H1 (cell line): Measurements from ENCODE around the gene ZNF609. TPM values are rescaled to one million over a fixed set of nuclear protein-coding genes. Genes with fewer than 3 reads are reported as not detected.

Experiments used
- CTCF ChIA-PET: fragments of 300-600 bp; sonication (Branson Sonifier 250); formaldehyde crosslinking; loops from one replicate; lab custom pipeline; 2021; ENCODE audit not compliant: partially characterized antibody; lab: Charles Lee
- POLR2A ChIA-PET: fragments of 300-600 bp; sonication (Branson Sonifier 250); formaldehyde crosslinking; loops from one replicate; lab custom pipeline; 2021; ENCODE audit warnings: inconsistent platforms; ENCODE audit not compliant: partially characterized antibody; lab: Charles Lee
- DNase-seq, 2 experiments: peaks; one replicate each; pipeline versions ENCODE4 v3.0.0 to v3.0.0-alpha.2; 2010 to 2022; ENCODE audit warnings: low spot score in 2 of 2, low read depth in 1 of 2, mixed read lengths in 1 of 2
- FAIRE-seq: peaks from 2 replicates; lab custom pipeline; 2011; peaks lifted over from hg19 to GRCh38; lab: Jason Lieb, UNC
- H2AFZ ChIP-seq: 2 replicates; pipeline ENCODE4 v1.8.1; 2012; ENCODE audit warnings: low read length, inconsistent platforms
- H2AK5ac ChIP-seq: 2 replicates; pipeline ENCODE4 v1.6.1; 2013; ENCODE audit warnings: low read depth, low read length
- H2BK120ac ChIP-seq: replicated peaks from 2 replicates; pipeline ENCODE3; 2013; ENCODE audit warnings: low read depth, low read length, inconsistent platforms
- H2BK12ac ChIP-seq: 2 replicates; pipeline ENCODE4 v1.6.1; 2013; ENCODE audit warnings: low read depth, low read length
- H2BK15ac ChIP-seq: 2 replicates; pipeline ENCODE4 v1.6.1; 2013; ENCODE audit warnings: low read length
- H2BK20ac ChIP-seq: 2 replicates; pipeline ENCODE4 v1.6.1; 2013; ENCODE audit warnings: low read length
- H2BK5ac ChIP-seq: 2 replicates; pipeline ENCODE4 v1.6.1; 2013; ENCODE audit warnings: low read depth, low read length
- H3K14ac ChIP-seq: 2 replicates; pipeline ENCODE4 v1.6.1; 2013; ENCODE audit warnings: inconsistent platforms; ENCODE audit not compliant: insufficient read length
- H3K18ac ChIP-seq: 2 replicates; pipeline ENCODE4 v1.6.1; 2013; ENCODE audit warnings: low read length; ENCODE audit errors: extremely low read depth
- H3K23ac ChIP-seq: 2 replicates; pipeline ENCODE4 v1.6.1; 2013; ENCODE audit warnings: inconsistent platforms; ENCODE audit not compliant: insufficient read length
- H3K23me2 ChIP-seq: 2 replicates; pipeline ENCODE4 v1.6.1; 2013; ENCODE audit warnings: low read depth, low read length
- H3K27ac ChIP-seq: 2 replicates; pipeline ENCODE4 v1.6.1; 2011; ENCODE audit warnings: low read depth, low read length, inconsistent platforms
- H3K27me3 ChIP-seq, 4 experiments: replicated peaks in 1 of 4; 1 replicate in 1 of 4; 2 replicates in 3 of 4; pipeline versions ENCODE4 v1.6.1 to v1.8.1; 2011 to 2013; ENCODE audit warnings: low read length in 3 of 4, mild to moderate bottlenecking in 3 of 4, inconsistent platforms in 2 of 4, mixed read lengths in 2 of 4, moderate library complexity in 1 of 4; ENCODE audit not compliant: control insufficient read depth in 3 of 4, insufficient read depth in 3 of 4; ENCODE audit errors: extremely low read depth in 1 of 4
- H3K36me3 ChIP-seq, 4 experiments: 2 replicates each; pipeline versions ENCODE4 v1.6.1 to v1.8.1; 2011 to 2013; ENCODE audit warnings: mild to moderate bottlenecking in 4 of 4, low read length in 3 of 4, moderate library complexity in 2 of 4, control low read depth in 1 of 4, inconsistent platforms in 1 of 4; ENCODE audit not compliant: insufficient read depth in 4 of 4, control insufficient read depth in 2 of 4
- H3K4ac ChIP-seq: replicated peaks from 2 replicates; pipeline ENCODE3; 2013; ENCODE audit warnings: low read length, low read depth, mixed read lengths, inconsistent platforms; ENCODE audit not compliant: insufficient read length
- H3K4me1 ChIP-seq, 4 experiments: replicated peaks in 1 of 4; 1 replicate in 1 of 4; 2 replicates in 3 of 4; pipeline versions ENCODE4 v1.6.1 to v1.8.1; 2011 to 2013; ENCODE audit warnings: low read length in 3 of 4, inconsistent platforms in 2 of 4, mixed read lengths in 1 of 4; ENCODE audit not compliant: insufficient read depth in 4 of 4, control insufficient read depth in 3 of 4
- H3K4me2 ChIP-seq, 2 experiments: 2 replicates each; pipeline versions ENCODE4 v1.6.1 to v1.8.1; 2011 to 2013; ENCODE audit warnings: low read depth in 2 of 2, low read length in 2 of 2, control low read depth in 1 of 2, inconsistent platforms in 1 of 2, mild to moderate bottlenecking in 1 of 2; ENCODE audit not compliant: insufficient read depth in 1 of 2
- H3K4me3 ChIP-seq, 4 experiments: fragments of 200-600, 300-600 bp in 1 of 4; sonication (generic), shearing (Covaris generic), sonication (Bioruptor Twin) in 1 of 4; 2 replicates each; pipeline versions ENCODE4 v1.5.1 to v1.8.1; 2011 to 2016; ENCODE audit warnings: low read length in 4 of 4, low read depth in 3 of 4, control low read depth in 2 of 4, inconsistent platforms in 2 of 4, mild to moderate bottlenecking in 2 of 4, mixed read lengths in 1 of 4, moderate library complexity in 1 of 4; ENCODE audit not compliant: insufficient read depth in 2 of 4; ENCODE audit errors: extremely low read depth in 1 of 4
- H3K56ac ChIP-seq: replicated peaks from 2 replicates; pipeline ENCODE3; 2013; ENCODE audit warnings: low read depth, mild to moderate bottlenecking, mixed read lengths, low read length, inconsistent platforms; ENCODE audit not compliant: insufficient read length
- H3K79me1 ChIP-seq: 2 replicates; pipeline ENCODE4 v1.6.1; 2013; ENCODE audit warnings: low read depth, low read length, control low read depth
- H3K79me2 ChIP-seq, 2 experiments: 2 replicates each; pipeline versions ENCODE4 v1.6.1 to v1.8.1; 2012 to 2013; ENCODE audit warnings: low read length in 2 of 2, mild to moderate bottlenecking in 2 of 2, inconsistent platforms in 1 of 2; ENCODE audit not compliant: insufficient read depth in 2 of 2, control insufficient read depth in 1 of 2
- H3K9ac ChIP-seq, 4 experiments: replicated peaks in 1 of 4; 1 replicate in 1 of 4; 2 replicates in 3 of 4; pipeline versions ENCODE4 v1.6.1 to v1.8.1; 2011 to 2013; ENCODE audit warnings: low read depth in 3 of 4, low read length in 3 of 4, control low read depth in 2 of 4, mild to moderate bottlenecking in 2 of 4, moderate library complexity in 2 of 4, inconsistent platforms in 1 of 4; ENCODE audit errors: extremely low read depth in 1 of 4
- H3K9me3 ChIP-seq, 2 experiments: 2 replicates each; pipeline versions ENCODE4 v1.6.1 to v1.8.1; 2012 to 2013; ENCODE audit warnings: mild to moderate bottlenecking in 2 of 2, moderate library complexity in 2 of 2, control low read depth in 1 of 2, inconsistent platforms in 1 of 2, low read depth in 1 of 2, low read length in 1 of 2, mixed read lengths in 1 of 2; ENCODE audit not compliant: insufficient read depth in 2 of 2
- H4K20me1 ChIP-seq, 2 experiments: replicated peaks in 1 of 2; 2 replicates each; pipeline versions ENCODE3 to v1.8.1; 2011 to 2013; ENCODE audit warnings: inconsistent platforms in 2 of 2, low read length in 2 of 2, mild to moderate bottlenecking in 1 of 2; ENCODE audit not compliant: insufficient read depth in 2 of 2, control insufficient read depth in 1 of 2
- H4K5ac ChIP-seq: 2 replicates; pipeline ENCODE4 v1.6.1; 2013; ENCODE audit warnings: low read length, low read depth, mixed read lengths, inconsistent platforms; ENCODE audit not compliant: insufficient read length
- H4K8ac ChIP-seq: 2 replicates; pipeline ENCODE4 v1.8.0; 2013; ENCODE audit warnings: mild to moderate bottlenecking, moderate library complexity, low read length, inconsistent platforms; ENCODE audit not compliant: insufficient read depth; ENCODE audit errors: extremely low read depth
- H4K91ac ChIP-seq: replicated peaks from 2 replicates; pipeline ENCODE3; 2013; ENCODE audit warnings: low read length, mixed read lengths, inconsistent platforms; ENCODE audit not compliant: insufficient read length
- CREB1 ChIP-seq: IDR thresholded peaks from 2 replicates; pipeline ENCODE4 v1.6.1; 2012; ENCODE audit warnings: inconsistent platforms
- JUND ChIP-seq: IDR thresholded peaks from 2 replicates; pipeline ENCODE4 v1.6.1; 2011; ENCODE audit warnings: mild to moderate bottlenecking, improper control_type of control experiment, low read length
- TCF12 ChIP-seq: IDR thresholded peaks from 2 replicates; pipeline ENCODE4 v1.6.1; 2011; ENCODE audit warnings: low read depth, mild to moderate bottlenecking, low read length
- WGBS, 2 experiments: shearing (Covaris generic) in 1 of 2; methylation state at CpG; one replicate each; pipeline versions ENCODE4 v1.1.6 to v1.1.7; 2013 to 2015; ENCODE audit warnings: low lambda C conversion rate in 2 of 2, mixed read lengths in 2 of 2, inconsistent platforms in 1 of 2, low coverage in 1 of 2, missing lambda C conversion rate in 1 of 2; ENCODE audit not compliant: insufficient replicate concordance in 2 of 2, insufficient coverage in 1 of 2, insufficient read length in 1 of 2; ENCODE audit errors: extremely low coverage in 1 of 2, missing lambda C conversion rate in 1 of 2; 5-methylcytosine and 5-hydroxymethylcytosine counted together
- polyA plus RNA-seq, 7 experiments: library from polyadenylated mRNA; depleted of rRNA in 3 of 7; stranded (reverse) in 5 of 7; unstranded in 2 of 7; fragments of >200 nt in 5 of 7; fragments of 200-250 nt in 2 of 7; gene quantifications; 1 replicate in 5 of 7; 2 replicates in 1 of 7; 4 replicates in 1 of 7; pipeline versions ENCODE4 v1.2.1 to v1.2.3, GENCODE V29; 2011 to 2013; ENCODE audit warnings: missing spikeins in 2 of 7, mixed read lengths in 2 of 7
- total RNA-seq: library from RNA; stranded (reverse); fragmentation: NEBNext Ultra II Directional; extraction: Animal tissue kit (Norgen Biotek cat#: 25700); gene quantifications from 2 replicates; pipeline ENCODE4 v1.2.1, GENCODE V29; 2021

The ZNF609 gene
- total and polyA plus RNA-seq, 2 of the 8 experiments (the other 6 are each of a cell fraction or from before 2014, with no cell fraction given) = 15.5 to 47.8 TPM

DNA sequence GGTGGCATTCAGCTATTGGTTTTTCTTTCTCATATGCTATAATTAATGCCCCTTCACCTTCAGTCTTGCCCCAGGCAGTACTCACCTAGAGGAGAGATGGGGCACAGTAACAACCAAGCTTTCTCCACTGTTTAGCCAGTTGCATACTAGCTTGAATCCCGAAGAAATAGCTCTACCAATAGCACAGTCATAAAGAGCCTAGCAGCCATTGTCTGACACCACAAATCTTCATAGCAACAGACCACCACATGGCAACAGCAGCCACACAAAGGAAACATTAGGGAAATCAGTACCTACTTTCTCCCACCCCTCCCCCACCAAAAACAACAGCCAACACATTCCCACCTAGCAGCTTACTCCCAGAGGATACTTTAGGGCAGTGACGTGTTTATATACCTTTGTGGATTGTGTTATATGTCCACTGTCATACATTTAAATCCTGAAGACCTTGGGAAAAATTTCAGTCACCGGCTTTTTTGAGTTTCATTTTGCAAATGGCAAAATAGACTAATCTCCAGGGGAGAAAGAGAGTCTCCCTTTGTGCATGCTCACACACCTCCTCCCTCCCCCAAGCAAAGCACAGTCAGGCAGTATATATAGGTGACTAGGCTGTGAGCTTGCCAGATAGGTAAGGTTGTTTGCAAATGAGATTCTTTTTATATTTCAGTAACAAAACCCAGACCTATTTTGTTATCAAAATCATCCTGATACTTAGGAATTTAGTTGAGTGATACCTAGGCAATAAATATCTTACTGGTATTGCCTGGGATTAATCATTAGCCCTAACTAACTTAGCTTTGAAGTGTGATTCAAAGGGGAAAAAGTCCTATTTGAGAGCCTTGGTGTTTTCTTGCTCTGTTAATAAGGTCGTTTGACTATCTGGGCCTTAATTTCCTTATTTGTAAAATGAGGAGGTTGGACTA lies 174.5 kb downstream of the ZNF609 start:
- POLR2A ChIA-PET = interaction anchor here (0.5 to 4.1 kb wide), 12 partner anchors 9 to 727 kb away, joined by 3 to 25 read pairs (median 5); no protein-coding TSS in a partner anchor
- peak overlapping the region in 3 of 4 experiments; percentile 37 to 73 (median 68); a peak in 6 of 7 replicates for H3K9ac ChIP-seq
- H3K4me3 ChIP-seq = peak overlapping the region in 2 of 4 experiments; percentile 14 to 46; a peak in 3 of 8 replicates
- TF ChIP-seq JUND (peak; percentile 37), CREB1 (no peak), TCF12 (no peak)

More for the DNA sequence above, 174.5 kb downstream of the ZNF609 start:
- Histone ChIP-seq H4K20me1 (no peaks in the 10 kb centered on the region), H2BK5ac (peak overlapping the region; percentile 83), H3K79me1 (peaks cover 6% of the 10 kb centered on the region), H3K36me3 (no peaks in the 10 kb centered on the region; a peak in 1 of 8 replicates), H3K4me2 (peak overlapping the region; percentile 51 to 59), H3K4ac (no peak overlapping the region), H4K8ac (no peak overlapping the region), H2AFZ (no peak overlapping the region), H3K9me3 (peaks cover 0 to 3% of the 10 kb centered on the region in 2 experiments; a peak in 2 of 4 replicates), H3K18ac (peak overlapping the region; percentile 85; the same call in 1 of the 2 replicates), H2BK120ac (no peak overlapping the region), H2BK15ac (peak overlapping the region; percentile 94; the same call in 1 of the 2 replicates), H2BK20ac (peak overlapping the region; percentile 77; the same call in 1 of the 2 replicates), H3K79me2 (peaks cover 4 to 66% of the 10 kb centered on the region in 2 experiments), H3K27me3 (no peaks in the 10 kb centered on the region), H4K91ac (peak overlapping the region; percentile 12), H3K27ac (peak overlapping the region; percentile 84), H3K14ac (no peak overlapping the region), H4K5ac (peak overlapping the region; percentile 22), H3K23ac (no peak overlapping the region), H2AK5ac (peak overlapping the region; percentile 84; the same call in 1 of the 2 replicates), H2BK12ac (peak overlapping the region; percentile 97; the same call in 1 of the 2 replicates), H3K23me2 (no peaks in the 10 kb centered on the region), H3K56ac (no peak overlapping the region), H3K4me1 (peaks cover 9 to 21% (median 17%) of the 10 kb centered on the region in 4 experiments; a peak in 6 of 7 replicates)
- CTCF ChIA-PET = interaction anchor here (0.7 to 3.7 kb wide), 9 partner anchors 10 to 176 kb away, joined by 3 to 18 read pairs (median 4); no protein-coding TSS in a partner anchor
- FAIRE-seq = peak; percentile 97
- WGBS, 2 experiments = 37% methylated on average over 4 of the region's 4 CpGs; no CpG with 5 or more reads in 1 of the 2 experiments
- DNase-seq = peak; percentile 38 to 50
